Measurements from ENCODE around the gene AFF3.
A peak's percentile ranks its signal among the peaks of the same experiment; 100 is the strongest.

Gene AFF3

DNA sequence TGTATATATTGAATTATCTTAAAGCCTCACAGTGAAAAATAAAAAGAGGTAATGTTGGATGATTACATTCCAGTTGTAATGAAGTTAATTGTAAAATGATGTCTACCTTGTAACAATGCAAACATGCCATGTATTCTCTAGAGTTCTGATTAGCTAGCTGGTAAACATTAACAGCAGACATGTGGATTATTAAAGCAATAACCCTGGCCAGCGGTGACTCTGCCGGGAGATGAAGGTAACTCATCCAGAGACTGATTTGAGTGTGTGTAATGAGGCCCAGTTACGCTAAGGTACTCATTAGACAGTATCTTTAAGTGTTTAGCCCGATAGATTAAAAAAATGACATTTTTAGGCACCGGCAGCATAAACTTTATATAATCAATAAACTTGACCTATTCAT, 573.0 kb downstream of the AFF3 start:
- DNase-seq (ENCODE audit: low read depth, low spot score): no peak
- no peak overlapping the region for H3K4me3 ChIP-seq (ENCODE audit: low read depth, low read length)
- TF ChIP-seq CTCF (IDR thresholded peaks at IDR 0.05; ENCODE audit: low read depth, low read length): no peak
- in situ Hi-C loops (cut with HindIII; ENCODE audit: low sequenced_read_pairs): no loop called here

DNA sequence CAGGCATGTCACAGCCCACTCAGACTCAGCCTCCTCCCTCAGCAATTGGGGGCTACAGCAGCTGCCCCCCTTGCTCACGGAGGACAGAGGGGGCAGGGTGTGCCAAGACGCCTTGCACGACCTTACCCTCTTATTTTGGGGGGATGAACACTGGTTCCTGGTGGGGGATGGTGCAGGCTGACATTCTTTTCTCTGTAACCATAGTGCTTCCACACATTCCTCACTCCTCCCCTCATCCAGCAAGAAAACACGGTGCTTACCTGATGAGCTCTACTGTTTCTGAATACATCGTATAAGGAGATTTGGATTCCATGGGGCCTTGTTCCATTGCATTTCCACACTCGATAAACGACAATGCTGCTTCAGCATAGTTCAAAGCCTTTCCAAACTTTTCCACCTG, 577.2 kb downstream of the AFF3 start:
- in situ Hi-C loops (cut with HindIII; ENCODE audit: low sequenced_read_pairs): no loop called here
- no peak for DNase-seq (ENCODE audit: low read depth, low spot score)
- TF ChIP-seq CTCF (IDR thresholded peaks at IDR 0.05; ENCODE audit: low read depth, low read length): no peak
- no peak overlapping the region for H3K4me3 ChIP-seq (ENCODE audit: low read depth, low read length)

GRCh38 chr2:99562516-99562915, 579.9 kb downstream of the AFF3 start:
- TF ChIP-seq CTCF (IDR thresholded peaks at IDR 0.05; ENCODE audit: low read depth, low read length): no peak
- in situ Hi-C loops (cut with HindIII; ENCODE audit: low sequenced_read_pairs): no loop called here
- H3K4me3 ChIP-seq (ENCODE audit: low read depth, low read length): no peak overlapping the region
- no peak for DNase-seq (ENCODE audit: low read depth, low spot score)

DNA sequence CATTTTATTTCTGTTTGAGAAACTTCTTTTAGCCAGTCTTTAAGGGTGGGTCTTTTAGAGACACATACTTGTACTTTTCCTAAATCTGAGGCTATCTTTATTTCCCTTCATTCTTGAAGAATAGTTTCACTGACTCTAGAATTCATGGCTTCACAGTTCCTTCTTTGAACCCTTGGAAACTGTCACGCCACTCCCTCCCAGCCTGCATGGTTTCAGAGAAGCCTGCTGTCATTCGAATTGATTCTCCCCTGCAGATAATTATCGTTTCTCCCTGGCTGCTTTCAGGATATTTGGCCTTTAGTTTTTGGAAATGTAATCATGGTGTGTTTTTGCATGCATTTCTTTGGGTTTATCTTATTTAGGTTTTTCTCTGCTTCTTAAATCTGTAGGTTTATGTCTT, 580.6 kb downstream of the AFF3 start:
- no peak overlapping the region for H3K4me3 ChIP-seq (ENCODE audit: low read depth, low read length)
- no peak for DNase-seq (ENCODE audit: low read depth, low spot score)
- no peak for TF ChIP-seq CTCF (IDR thresholded peaks at IDR 0.05; ENCODE audit: low read depth, low read length)
- in situ Hi-C loops (cut with HindIII; ENCODE audit: low sequenced_read_pairs): no loop called here

DNA sequence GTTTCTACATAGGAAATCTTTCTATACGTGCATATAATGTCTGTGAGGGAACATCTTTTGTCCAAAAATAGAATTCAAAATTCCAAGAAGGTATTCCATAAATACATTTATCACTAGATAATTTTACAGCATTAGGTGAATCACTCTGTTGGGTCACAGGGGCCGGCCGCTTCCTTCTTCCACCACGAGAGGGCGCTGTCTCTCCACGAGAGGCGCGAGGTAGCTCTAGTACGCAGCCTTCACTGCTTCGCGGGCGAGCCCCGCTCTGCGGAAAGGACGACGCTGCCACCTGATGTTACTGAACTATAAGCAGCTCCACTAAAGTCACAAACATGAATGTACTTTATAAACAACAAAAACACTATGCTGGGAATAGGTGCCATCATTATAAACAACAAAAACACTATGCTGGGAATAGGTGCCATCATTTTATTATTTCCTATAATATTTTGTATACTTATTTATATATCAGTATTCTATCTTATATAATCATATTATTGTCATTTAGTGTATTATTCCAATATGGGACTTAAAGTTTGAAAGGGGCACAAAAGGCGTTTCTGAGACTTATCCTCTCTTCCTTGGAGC, 583.2 kb downstream of the AFF3 start:
- peak; percentile 75 for DNase-seq (ENCODE audit: low read depth, low spot score)
- in situ Hi-C loops (cut with HindIII; ENCODE audit: low sequenced_read_pairs): no loop called here
- TF ChIP-seq CTCF (IDR thresholded peaks at IDR 0.05; ENCODE audit: low read depth, low read length): peak; percentile 97
- H3K4me3 ChIP-seq (ENCODE audit: low read depth, low read length): no peak overlapping the region

DNA sequence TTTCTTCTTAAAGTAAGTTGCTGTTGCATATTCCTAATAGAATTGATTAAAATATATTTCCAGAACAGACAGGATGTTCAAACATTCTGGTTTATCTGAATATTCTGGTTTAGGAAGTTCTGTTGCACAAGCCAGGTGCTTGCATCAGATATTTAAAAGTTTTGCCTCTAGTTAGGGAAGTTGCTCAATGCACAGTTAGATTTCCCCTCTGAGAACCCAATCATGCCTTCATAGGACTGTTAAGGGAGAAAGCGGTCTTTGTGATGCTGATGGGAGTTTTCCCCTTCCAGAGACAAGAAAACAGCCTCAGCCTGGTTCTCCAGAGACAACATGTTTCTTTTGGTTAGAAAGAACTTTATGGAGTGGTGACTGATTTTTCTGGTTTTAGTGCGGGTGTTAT, 587.0 kb downstream of the AFF3 start:
- no peak overlapping the region for H3K4me3 ChIP-seq (ENCODE audit: low read depth, low read length)
- no peak for TF ChIP-seq CTCF (IDR thresholded peaks at IDR 0.05; ENCODE audit: low read depth, low read length)
- DNase-seq (ENCODE audit: low read depth, low spot score): no peak
- in situ Hi-C loops (cut with HindIII; ENCODE audit: low sequenced_read_pairs): no loop called here

- no peak overlapping the region for H3K4me3 ChIP-seq (ENCODE audit: low read depth, low read length)
- no peak for TF ChIP-seq CTCF (IDR thresholded peaks at IDR 0.05; ENCODE audit: low read depth, low read length)
- no peak for DNase-seq (ENCODE audit: low read depth, low spot score)
- in situ Hi-C loops (cut with HindIII; ENCODE audit: low sequenced_read_pairs): no loop called here
Observed at GRCh38 chr2:99554871-99555270, 587.5 kb downstream of the AFF3 start.
